Stimulated activated CD4-positive, alpha-beta T cell treated with anti-CD3 and anti-CD28 coated beads, Interleukin-2, amount 100 ng/mL, for 24 hours (primary cell): ENCODE measurements around the gene R3HCC1L.

Experiments used
- DNase-seq, 2 donors: peaks; one replicate each; pipeline ENCODE4 v3.0.0-alpha.2; 2020

R3HCC1L gene

GRCh38 chr10:98134431-98135221 is at the start of gene R3HCC1L:
TSS of gene R3HCC1L (plus strand) at chr10:98134657. CDS start at chr10:98208115, 73,458 bp downstream.
- DNase-seq, result peak; percentile 95

DNA sequence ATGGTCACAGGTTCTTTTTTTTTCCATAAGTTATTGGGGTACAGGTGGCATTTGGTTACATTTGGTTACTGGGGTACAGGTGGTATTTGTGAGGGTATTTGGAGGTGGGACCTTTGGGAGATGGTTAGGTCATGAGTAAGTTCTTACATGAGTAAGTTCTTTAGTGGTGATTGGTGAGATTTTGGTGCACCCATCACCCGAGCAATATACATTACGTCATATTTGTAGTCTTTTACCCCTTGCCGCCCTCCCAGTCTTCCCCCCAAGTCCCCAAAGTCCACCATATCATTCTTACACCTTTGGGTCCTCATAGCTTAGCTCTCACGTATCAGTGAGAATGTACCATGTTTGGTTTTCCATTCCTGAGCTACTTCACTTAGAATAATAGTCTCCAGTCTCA is 49.2 kb upstream of the R3HCC1L start:
- DNase-seq, result no peak

GRCh38 chr10:98086837-98087708 is 47.4 kb upstream of the R3HCC1L start:
- no peak for DNase-seq

DNA sequence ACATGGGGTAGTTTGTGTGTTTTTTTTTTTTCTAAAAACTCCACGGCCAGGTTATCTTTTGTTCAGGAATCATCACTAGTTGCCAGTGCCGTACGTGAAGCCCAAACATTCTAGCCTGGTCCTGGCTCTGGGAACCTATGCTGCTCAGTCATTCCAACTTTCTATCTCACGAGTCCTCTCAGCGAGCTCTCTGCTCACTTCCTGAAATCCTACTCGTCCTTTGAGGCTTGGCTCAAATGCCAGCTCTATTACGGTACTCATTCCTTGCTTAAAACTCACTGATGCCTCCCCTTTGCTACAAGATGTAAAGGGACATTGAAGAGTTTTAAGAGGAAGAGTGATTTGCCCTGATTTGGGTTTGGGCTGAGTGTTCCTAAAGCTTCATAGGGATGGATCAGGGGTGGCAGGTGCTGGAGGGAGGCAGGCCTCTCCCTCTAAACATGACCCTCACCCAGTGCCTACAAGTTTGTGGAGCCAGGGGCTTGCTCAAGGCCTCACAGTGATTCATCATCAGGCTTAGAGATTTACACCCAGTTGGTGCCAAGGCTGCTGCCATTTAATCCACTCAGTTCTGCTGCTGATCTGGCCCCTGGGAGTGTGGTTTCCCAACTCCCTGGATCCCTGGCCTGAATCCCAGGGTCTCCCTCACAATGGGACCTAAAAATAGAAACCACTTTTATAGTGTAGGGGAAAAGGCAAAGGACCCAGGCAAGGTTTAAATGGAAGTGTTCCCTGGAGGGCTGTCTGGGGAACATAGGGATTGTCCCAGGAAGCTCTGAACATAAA is 46.1 kb upstream of the R3HCC1L start:
- no peak for DNase-seq

GRCh38 chr10:98090822-98091221 is 43.6 kb upstream of the R3HCC1L start:
- no peak for DNase-seq

DNA sequence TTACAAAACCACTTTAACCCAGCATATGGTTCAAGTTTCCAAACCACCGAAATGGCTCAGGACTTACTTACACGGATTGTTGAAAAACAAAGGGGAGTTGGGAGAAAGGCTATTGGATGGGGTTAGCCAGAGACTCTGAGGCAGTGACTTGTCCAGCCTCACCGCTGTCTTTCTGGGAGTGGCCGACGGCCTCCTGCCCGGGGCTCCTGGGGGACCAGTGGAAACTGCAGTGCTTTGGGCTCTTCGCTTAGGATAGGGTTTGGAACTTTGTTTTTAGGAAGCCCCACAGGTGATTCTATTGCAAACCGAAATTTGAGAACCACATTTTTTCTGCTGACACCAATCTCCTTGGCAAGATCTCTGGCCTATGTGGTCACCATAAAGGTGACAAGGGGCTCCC is 38.1 kb upstream of the R3HCC1L start:
- DNase-seq, result no peak

- DNase-seq, result no peak
Measured at GRCh38 chr10:98096731-98097130, 37.7 kb upstream of the R3HCC1L start.

- no peak for DNase-seq
Measured at GRCh38 chr10:98097175-98097574, 37.3 kb upstream of the R3HCC1L start.

GRCh38 chr10:98097616-98098015 is 36.8 kb upstream of the R3HCC1L start:
- no peak for DNase-seq

DNA sequence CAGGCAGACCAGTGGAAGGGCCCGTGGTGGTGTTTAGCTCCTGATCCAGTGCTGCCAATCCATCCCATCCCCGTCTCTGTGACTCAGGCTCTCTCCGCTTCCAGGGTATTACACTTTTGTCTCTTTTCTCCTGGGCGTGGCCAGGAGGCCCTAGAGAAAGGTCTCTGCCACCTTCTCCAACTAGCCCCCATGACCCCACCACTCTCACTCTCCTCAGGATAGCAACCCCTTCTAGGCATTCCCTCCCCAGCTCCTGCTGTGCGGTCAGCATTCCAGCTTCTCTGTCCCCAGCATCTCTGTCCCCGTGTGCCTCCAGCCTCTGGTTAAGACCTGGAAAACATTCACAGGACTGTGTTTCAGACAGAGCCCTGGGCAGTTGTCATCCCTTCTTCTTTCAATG is 36.2 kb upstream of the R3HCC1L start:
- DNase-seq, result no peak

- DNase-seq, result no peak
Measured at GRCh38 chr10:98100476-98100875, 34.0 kb upstream of the R3HCC1L start.

GRCh38 chr10:98101366-98101765 is 33.1 kb upstream of the R3HCC1L start:
- no peak for DNase-seq

DNA sequence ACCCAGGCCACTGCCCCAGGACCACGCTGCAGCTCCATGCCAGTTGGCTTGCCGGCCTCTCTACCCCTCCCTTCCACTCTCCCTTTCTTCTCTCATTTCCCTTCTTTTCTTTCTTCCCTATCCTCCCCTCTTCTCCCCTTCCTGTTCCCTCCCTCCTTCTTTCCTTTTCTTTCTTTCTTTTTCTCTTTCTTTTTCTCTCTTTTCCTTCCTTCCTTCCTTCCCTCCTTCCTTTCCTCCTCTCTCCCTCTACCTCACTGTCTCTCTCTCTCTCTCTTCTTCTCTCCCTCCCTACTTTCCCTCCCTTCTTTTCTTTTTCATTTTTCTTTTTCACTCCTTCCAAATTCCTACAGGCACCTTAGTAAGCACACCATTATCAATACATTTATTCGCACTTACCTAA is 30.3 kb upstream of the R3HCC1L start:
- no peak for DNase-seq

DNA sequence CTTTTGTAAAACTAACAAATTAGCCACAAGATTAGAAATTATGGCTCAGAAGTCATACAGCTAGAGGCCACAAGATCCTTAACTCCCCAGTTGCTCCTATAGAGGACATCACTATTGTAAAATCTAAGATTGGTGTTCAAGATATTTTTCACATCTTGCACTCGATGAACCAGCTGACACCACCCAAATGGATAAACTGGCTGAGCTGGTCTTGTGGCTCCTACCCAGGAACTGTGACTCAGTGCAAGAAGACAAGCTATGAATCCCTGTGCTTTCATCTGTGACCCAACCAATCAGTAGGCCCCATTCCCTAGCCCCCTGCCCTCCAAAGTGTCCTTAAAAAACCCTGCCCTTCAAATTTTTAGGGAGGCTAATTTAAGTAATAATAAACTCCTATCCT is 27.9 kb upstream of the R3HCC1L start:
- DNase-seq, result no peak

DNA sequence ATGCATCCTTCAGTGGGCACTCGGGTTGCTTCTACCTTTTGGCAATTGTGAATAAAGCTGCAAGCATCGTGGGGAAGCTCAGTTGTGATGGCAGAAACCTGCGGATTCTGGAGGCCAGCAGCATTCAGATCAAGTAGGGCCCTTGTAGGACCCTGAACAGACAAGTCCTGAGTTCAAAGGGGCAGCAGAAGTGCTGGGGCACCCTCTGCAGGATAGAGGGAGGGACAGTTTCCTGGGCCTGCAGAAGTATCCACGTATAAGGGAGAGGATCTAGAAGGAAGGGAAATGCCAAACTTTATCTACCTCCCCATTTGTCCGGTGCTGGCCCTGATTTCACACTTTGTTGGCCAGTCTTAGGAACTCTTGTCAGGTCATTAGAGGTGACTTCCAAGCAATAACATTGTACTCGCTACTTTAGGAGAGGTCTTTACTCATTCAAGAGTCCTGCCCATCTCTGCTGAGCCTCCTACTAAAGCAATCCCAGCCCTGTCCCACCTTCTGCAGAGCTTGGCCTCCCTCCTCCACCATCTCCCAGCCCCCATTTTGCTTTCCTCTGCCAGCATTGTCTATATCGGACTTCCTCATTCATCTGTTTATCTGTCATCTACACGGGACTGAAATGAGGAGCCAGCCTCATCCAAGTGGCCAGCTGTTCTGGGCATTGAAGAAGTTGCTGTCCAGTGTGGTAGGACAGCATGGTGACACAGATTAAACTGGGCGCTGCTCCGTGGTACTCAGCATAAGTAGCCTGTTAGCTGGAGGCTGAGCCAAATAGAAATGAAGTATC is 26.6 kb upstream of the R3HCC1L start:
- no peak for DNase-seq

- no peak for DNase-seq
Measured at GRCh38 chr10:98110356-98110755, 24.1 kb upstream of the R3HCC1L start.

DNA sequence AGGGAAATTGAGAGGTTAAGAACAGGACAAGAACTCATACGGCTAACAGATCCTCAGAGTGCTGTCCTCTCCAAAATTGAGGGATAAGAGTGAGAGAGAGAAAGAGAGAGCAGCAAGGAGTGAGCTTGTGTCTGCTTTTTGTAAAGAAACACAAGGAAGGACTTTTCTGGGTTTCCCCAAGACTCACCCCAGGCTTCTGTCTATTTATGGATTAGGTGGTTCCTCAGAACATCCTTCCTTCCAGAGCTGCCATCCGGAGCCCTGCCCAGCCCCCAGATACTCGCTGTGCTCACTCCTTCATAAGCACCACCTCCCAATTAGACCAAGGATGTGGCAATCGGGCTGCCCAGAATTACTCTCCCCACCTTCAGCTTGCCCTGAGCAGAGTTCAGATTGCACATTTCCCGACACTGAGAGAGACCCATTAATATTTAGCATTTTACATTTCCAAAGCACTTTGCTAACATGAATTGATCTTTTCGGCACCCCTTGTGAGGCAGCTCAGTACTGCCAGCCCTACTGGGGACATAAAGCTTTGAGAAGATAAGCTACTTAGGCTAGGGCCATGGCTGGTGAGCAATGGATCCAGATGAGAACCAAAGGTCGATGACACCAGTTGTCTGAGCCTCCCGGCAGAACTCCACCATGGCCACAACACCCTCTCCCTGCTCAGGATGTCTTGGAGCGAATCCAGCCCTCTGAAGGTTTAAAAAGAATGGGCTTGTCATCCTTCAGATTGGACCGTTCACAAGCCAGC is 19.2 kb upstream of the R3HCC1L start:
- no peak for DNase-seq

DNA sequence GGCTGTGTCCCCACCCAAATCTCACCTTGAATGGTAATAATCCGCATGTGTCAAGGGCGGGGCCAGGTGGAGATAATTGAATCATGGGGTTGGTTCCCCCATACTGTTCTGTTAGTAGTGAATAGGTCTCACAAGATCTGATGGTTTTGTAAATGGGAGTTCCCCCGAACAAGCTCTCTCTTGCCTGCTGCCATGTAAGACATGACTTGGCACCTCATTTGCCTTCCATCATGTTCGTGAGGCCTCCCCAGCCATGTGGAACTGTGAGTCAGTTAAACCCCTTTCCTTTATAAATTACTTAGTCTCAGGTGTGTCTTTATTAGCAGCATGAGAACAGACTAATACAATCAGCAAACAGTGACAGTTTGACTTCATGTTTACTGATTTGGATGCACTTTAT is 14.6 kb upstream of the R3HCC1L start:
- DNase-seq, result no peak

GRCh38 chr10:98125940-98126631 is 8.4 kb upstream of the R3HCC1L start:
- DNase-seq, result no peak

DNA sequence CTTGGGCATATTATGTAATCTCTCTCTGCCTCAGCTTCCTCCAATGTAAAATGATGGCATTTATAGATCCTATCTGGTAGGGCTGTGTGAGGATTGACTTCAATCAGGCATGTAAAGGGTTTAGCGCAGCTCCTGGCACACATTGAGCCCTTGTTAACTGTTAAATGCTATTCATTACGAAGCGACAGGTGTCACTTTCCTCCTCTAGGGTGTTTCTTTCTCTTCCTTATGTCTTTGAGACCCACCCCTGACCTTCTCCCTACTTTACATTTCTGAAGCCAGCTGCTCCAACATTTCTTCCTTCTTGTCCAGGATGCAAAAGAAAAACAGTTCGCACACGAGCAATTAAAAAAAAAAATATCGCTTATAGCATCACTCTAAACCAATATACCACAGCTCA is 5.7 kb upstream of the R3HCC1L start:
- DNase-seq, result no peak

DNA sequence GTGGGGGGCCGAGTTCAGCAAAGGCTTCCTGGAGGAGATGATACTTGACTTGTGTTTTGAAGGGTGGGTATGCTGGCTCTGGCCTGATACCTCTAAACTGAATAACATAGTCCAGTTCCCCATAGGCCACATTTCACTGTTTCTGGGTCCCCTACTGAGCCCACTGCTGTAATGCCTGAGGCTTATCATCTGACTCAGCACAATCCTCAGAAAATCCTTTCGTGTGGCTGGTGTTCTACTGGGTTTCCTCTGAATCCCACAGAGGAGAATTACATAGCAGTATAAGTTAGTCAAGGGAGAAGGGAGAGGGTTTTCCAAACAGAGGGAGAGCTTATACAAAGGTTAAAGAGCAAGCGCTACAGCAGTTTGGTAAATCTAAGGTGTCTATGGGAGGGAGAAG is 2.8 kb upstream of the R3HCC1L start:
- no peak for DNase-seq
